Fibroblast of villous mesenchyme (primary cell): ENCODE results near the gene TNS2. TPM values are rescaled to one million over a fixed set of nuclear protein-coding genes. Genes with fewer than 3 reads are reported as not detected.

ENCODE experiments used
- DNase-seq: peaks from one replicate; pipeline ENCODE4 v3.0.0-alpha.2; 2010; ENCODE audit warnings: low read depth
- H3K4me3 ChIP-seq: 2 replicates; pipeline ENCODE4 v1.5.1; 2011; ENCODE audit warnings: low read depth, mild to moderate bottlenecking, low read length
- total RNA-seq: library from RNA; depleted of rRNA; stranded (reverse); fragments of >200 nt; gene quantifications from 2 replicates; pipeline ENCODE4 v1.2.3, GENCODE V29; 2012
- TF ChIP-seq, protein P1 (sequence below): IDR thresholded peaks from 2 replicates; pipeline ENCODE4 v1.5.1; 2012; ENCODE audit warnings: low read depth, mild to moderate bottlenecking, low read length; ENCODE audit not compliant: insufficient read depth

Gene TNS2
- total RNA-seq, 1 donor: 36.7 TPM

DNA sequence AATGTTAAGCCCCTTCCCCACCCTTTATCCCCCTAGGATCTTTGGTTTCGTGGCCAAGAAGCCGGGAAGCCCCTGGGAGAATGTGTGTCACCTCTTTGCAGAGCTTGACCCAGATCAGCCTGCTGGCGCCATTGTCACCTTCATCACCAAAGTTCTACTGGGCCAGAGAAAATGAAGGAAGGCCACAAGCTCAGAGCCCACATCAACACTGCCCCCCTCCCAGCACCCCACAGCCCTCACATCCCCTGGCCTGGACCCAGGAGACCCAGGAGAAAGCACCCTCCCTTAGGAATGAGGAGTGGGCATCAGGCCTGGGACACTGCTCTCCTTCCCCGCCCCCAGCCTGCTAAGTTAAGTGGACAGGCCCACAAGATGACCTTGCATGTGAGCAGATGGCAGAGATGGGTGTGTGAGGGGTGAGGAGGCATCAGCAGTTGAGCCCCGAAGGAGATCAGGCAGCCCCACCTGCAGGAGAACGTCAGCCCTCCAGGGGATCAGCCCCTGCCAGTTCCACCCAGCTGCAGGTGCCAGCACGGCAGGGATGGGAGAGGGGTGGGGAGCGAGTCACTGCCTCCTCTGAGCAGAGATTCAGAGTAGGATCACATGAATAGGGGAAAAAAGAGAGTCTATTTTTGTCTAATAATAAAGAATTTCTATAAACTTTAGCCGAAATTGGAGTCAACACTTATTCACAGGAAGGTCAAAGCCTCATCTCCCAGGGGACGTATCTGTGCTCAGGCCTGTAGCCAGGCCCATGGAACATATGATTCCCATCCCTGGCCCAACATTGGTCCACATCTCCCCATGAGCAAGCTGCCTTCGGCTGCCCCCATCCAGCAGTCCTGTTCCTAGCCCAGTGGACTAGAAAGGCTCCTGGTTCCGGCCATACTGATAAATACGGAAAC is 14.1 kb downstream of the TNS2 start:
- peak; percentile 65 for DNase-seq
- TF ChIP-seq, protein P1, sequence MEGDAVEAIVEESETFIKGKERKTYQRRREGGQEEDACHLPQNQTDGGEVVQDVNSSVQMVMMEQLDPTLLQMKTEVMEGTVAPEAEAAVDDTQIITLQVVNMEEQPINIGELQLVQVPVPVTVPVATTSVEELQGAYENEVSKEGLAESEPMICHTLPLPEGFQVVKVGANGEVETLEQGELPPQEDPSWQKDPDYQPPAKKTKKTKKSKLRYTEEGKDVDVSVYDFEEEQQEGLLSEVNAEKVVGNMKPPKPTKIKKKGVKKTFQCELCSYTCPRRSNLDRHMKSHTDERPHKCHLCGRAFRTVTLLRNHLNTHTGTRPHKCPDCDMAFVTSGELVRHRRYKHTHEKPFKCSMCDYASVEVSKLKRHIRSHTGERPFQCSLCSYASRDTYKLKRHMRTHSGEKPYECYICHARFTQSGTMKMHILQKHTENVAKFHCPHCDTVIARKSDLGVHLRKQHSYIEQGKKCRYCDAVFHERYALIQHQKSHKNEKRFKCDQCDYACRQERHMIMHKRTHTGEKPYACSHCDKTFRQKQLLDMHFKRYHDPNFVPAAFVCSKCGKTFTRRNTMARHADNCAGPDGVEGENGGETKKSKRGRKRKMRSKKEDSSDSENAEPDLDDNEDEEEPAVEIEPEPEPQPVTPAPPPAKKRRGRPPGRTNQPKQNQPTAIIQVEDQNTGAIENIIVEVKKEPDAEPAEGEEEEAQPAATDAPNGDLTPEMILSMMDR: no peak
- no peak overlapping the region for H3K4me3 ChIP-seq

DNA sequence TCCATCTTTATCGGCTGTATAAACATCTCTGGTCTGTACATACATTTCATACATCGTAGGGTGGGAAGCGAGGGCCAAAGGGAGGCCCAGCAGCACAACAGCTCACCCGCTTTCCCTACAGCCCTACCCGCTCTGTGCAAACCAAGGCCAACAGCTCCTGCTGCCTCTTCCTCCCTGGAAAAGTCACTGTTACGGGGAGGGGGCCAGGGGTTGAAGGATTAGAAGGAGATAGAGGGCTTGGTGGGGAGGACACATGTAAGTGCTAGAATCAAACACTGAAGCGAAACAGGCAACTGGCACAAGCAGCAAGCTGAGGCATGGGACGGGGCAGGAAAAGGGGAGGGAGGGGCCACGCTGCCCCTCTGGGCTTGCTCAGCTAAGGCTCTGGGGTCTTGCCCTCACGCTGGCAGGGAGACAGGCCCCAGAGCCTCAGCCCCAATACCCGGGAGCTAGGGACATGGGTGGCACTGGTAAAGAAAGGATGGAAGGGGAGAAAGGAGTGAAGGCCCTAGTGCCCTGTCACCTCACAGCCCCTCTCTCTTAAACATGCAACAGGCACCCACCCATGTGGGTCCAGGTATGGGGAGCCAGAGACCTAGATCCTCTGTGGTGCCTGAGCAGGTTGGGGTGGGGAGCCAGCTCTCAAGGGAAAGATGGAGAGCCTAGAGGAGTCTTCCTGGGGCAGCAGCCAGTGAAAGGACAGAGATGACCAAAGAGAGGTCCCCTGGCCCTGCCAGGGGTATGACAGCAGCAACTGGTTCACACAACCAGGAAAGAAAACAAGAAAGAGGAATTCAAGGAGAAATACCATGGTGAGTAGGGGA is 15.0 kb downstream of the TNS2 start:
- no peak for DNase-seq
- H3K4me3 ChIP-seq: no peak overlapping the region
- TF ChIP-seq, protein P1: no peak

DNA sequence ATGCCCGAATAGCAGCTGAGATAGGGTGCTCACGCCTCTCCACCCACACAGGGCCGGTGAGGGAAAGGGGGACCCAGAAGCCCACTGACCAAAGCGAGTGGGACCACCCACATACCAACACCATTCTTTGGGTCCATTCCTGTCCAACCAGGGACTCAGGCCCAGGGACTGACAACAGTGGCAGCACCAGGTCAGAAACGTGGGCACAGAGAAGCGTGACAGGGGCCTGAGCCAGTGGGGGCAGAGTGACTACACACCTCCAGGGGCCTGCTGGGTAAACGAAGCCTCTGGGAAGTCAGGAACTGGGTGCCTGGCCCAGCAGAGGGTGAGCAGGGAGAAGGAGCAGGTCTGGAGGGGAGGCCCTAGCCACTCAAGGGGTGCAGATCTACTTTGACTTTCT is 15.6 kb downstream of the TNS2 start:
- no peak for DNase-seq
- H3K4me3 ChIP-seq: no peak overlapping the region
- TF ChIP-seq, protein P1: no peak

DNA sequence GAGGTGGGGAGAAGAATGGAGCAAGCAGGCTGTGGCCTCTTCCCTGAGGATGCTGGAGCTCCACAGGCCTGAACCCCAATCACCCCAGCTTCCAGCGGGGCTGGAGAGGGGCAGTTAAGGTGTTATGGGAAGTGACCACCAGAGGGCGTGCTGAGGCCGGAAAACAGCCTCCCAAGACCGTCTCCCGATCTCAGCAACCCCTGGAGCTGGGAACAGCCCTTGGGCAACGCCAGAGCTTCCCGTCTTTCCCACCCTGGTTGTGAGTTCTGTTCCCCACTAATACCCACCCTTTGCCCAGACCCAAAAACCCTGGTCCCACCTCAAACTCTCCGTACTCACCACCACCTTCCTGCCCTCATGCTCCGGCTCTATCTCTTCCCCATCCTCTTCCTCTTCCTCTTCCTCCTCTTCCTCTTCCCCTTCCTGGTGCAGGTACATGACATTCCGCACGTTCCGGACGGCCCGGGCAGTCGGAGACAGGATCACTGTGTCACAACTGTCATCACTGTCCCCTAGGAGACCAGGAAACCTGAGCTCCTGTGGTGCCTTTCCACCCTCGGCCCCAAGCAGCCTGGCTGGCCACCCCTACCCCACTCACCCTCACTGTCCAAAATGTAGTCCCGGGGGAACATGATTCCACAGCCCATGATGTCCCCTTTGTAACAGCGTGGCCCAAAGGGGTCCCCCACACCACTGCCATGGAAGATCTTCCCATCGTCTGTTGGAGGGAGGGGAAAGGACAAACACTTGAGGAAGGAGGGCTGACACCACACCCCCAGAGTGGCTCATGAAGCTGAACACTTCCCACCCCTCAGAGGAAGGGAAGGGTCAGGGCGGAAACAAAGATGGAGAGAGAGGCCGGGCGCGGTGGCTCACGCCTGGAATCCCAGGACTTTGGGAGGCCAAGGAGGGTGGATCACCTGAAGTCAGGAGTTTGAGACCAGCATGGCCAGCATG is 16.4 kb downstream of the TNS2 start:
- peak; percentile 87 for DNase-seq
- no peak overlapping the region for H3K4me3 ChIP-seq
- TF ChIP-seq, protein P1: peak; percentile 86

DNA sequence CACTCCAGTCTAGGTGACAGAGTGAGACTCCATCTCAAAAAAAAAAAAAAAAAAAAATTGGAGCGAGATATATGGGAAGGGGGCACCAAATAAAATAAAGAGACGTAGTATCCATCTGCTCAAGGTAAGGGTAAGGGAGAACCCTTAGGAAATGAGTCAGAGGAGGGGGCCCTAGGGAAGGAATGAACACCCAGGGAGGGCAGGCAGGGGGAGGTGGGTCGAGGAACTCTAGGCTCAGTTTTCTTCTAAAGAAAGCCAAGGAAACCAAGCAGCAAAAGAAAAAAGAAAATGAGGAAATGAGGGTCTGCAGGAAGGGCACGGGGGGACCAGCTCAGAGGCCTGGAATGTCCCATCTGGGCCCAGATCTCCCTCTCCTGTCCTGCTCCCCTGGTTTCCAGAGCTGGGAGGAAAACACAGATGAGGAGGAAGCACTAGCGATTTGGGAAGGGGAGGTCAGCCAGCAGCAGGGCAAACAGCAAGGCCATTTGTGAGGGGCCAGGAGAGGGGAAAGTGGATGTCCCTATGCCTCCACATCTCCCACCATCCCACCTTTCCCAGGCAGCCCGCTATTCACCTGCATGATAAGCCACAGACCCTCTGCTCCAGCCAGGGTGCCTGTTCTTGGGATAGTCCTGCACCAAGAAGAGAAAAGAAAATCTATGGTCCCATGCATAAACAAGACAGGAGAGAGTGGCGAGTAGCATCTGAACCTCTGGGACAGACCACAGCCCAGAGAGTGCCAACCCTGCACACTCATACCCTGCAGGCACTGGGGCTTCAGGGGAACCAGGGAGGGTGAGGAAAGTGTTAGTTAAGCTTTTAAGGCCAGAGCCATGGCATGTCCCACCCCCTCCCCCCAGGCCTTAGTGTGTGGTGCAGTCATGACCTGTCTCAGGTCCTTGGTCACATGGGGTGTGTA is 17.5 kb downstream of the TNS2 start:
- TF ChIP-seq, protein P1: no peak
- no peak for DNase-seq
- no peak overlapping the region for H3K4me3 ChIP-seq
